Endothelial cell of umbilical vein (primary cell): Measurements from ENCODE around the gene C16orf82. TPM values are rescaled to one million over a fixed set of nuclear protein-coding genes. Genes with fewer than 3 reads are reported as not detected.

Source experiments
- BruUV-seq: library from RNA; stranded (reverse); fragments of 400-500 nt; replicated peaks from 2 replicates; lab custom pipeline; 2021; lab: Mats Ljungman, UMichigan
- CTCF ChIA-PET: fragments of 300-600, 350-600 bp; sonication (Branson Sonifier 250); formaldehyde crosslinking; loops from one replicate; lab custom pipeline; 2021; ENCODE audit warnings: antibody characterized with exemption, inconsistent platforms; lab: Charles Lee
- POLR2A ChIA-PET: fragments of 300-600, 350-600 bp; sonication (Branson Sonifier 250); formaldehyde crosslinking; loops from one replicate; lab custom pipeline; 2021; ENCODE audit warnings: antibody characterized with exemption, inconsistent platforms; lab: Charles Lee
- DNase-seq: peaks from one replicate; pipeline ENCODE4 v3.0.0-alpha.2; 2011; ENCODE audit warnings: low read depth, low spot score
- FAIRE-seq: peaks from 2 replicates; lab custom pipeline; 2011; peaks lifted over from hg19 to GRCh38; lab: Jason Lieb, UNC
- H2AFZ ChIP-seq: 2 replicates; pipeline ENCODE4 v1.6.0; 2012; ENCODE audit warnings: low read depth, low read length, control low read depth, inconsistent platforms
- H3K27ac ChIP-seq: 2 replicates; pipeline ENCODE4 v1.5.1; 2011; ENCODE audit warnings: low read depth, mild to moderate bottlenecking, control low read depth, low read length, moderate library complexity; ENCODE audit not compliant: insufficient read depth
- H3K27me3 ChIP-seq, 2 experiments: 2 replicates each; pipeline versions ENCODE4 v1.6.0 to v1.6.1; 2011; ENCODE audit warnings: low read length in 2 of 2, mixed read lengths in 1 of 2; ENCODE audit not compliant: control insufficient read depth in 2 of 2, insufficient read depth in 2 of 2
- H3K36me3 ChIP-seq, 2 experiments: 2 replicates in 1 of 2; 3 replicates in 1 of 2; pipeline ENCODE4 v1.5.1; 2011; ENCODE audit warnings: low read length in 2 of 2, mild to moderate bottlenecking in 1 of 2, moderate library complexity in 1 of 2; ENCODE audit not compliant: control insufficient read depth in 2 of 2, insufficient read depth in 2 of 2; ENCODE audit errors: extremely low read depth in 1 of 2
- H3K4me1 ChIP-seq: 3 replicates; pipeline ENCODE4 v1.5.1; 2011; ENCODE audit warnings: mild to moderate bottlenecking, low read length; ENCODE audit not compliant: control insufficient read depth, insufficient read depth; ENCODE audit errors: extremely low read depth
- H3K4me2 ChIP-seq: 2 replicates; pipeline ENCODE4 v1.6.1; 2011; ENCODE audit warnings: low read length, control low read depth, mixed read lengths; ENCODE audit not compliant: insufficient read depth
- H3K4me3 ChIP-seq, 3 experiments: fragments of 200-600 bp in 1 of 3; sonication (generic), shearing (Covaris generic) in 1 of 3; replicated peaks in 1 of 3; 2 replicates each; pipeline ENCODE4 v1.5.1; 2011 to 2016; ENCODE audit warnings: control low read depth in 3 of 3, low read length in 3 of 3, mild to moderate bottlenecking in 2 of 3, inconsistent platforms in 1 of 3, low read depth in 1 of 3, moderate library complexity in 1 of 3; ENCODE audit not compliant: insufficient read depth in 1 of 3
- H3K79me2 ChIP-seq: 2 replicates; pipeline ENCODE4 v1.6.0; 2012; ENCODE audit warnings: low read length, inconsistent platforms; ENCODE audit not compliant: control insufficient read depth, insufficient read depth
- H3K9ac ChIP-seq: replicated peaks from 2 replicates; pipeline ENCODE3; 2011; ENCODE audit warnings: low read length, control low read depth; ENCODE audit not compliant: insufficient read depth; ENCODE audit errors: extremely low read depth
- H3K9me1 ChIP-seq: replicated peaks from 3 replicates; pipeline ENCODE4 v1.6.0; 2011; ENCODE audit warnings: mild to moderate bottlenecking, low read length; ENCODE audit not compliant: control insufficient read depth, insufficient read depth; ENCODE audit errors: extremely low read depth
- H3K9me3 ChIP-seq: replicated peaks from 2 replicates; pipeline ENCODE4 v1.5.1; 2012; ENCODE audit warnings: low read length, inconsistent platforms; ENCODE audit not compliant: control insufficient read depth, insufficient read depth
- H4K20me1 ChIP-seq: replicated peaks from 2 replicates; pipeline ENCODE3; 2011; ENCODE audit warnings: mild to moderate bottlenecking, low read length; ENCODE audit not compliant: control insufficient read depth, insufficient read depth; ENCODE audit errors: extremely low read depth
- EZH2 ChIP-seq: IDR thresholded peaks from 2 replicates; pipeline ENCODE4 v1.6.1; 2012; ENCODE audit warnings: borderline replicate concordance, low read depth, mild to moderate bottlenecking, moderate library complexity, low read length, inconsistent platforms; ENCODE audit not compliant: severe bottlenecking
- FOS ChIP-seq: IDR thresholded peaks from 2 replicates; pipeline ENCODE4 v1.6.1; 2011; ENCODE audit warnings: mild to moderate bottlenecking, low read length, moderate library complexity, borderline replicate concordance; ENCODE audit not compliant: insufficient read depth
- GATA2 ChIP-seq: IDR thresholded peaks from 2 replicates; pipeline ENCODE4 v1.7.0; 2011; ENCODE audit warnings: low read depth, mild to moderate bottlenecking, moderate library complexity, mixed read lengths, low read length; ENCODE audit not compliant: insufficient read length, insufficient read depth
- JUN ChIP-seq: IDR thresholded peaks from 2 replicates; pipeline ENCODE4 v1.6.1; 2011; ENCODE audit warnings: borderline replicate concordance, low read depth; ENCODE audit not compliant: insufficient read length, insufficient read depth
- MYC ChIP-seq: IDR thresholded peaks from one replicate; pipeline ENCODE4 v1.6.1; 2011; ENCODE audit warnings: mild to moderate bottlenecking, low read depth, low read length
- POLR2A ChIP-seq: IDR thresholded peaks from 2 replicates; pipeline ENCODE4 v1.6.1; 2012; ENCODE audit warnings: low read depth, mild to moderate bottlenecking, control low read depth, low read length
- POLR2AphosphoS5 ChIP-seq: IDR thresholded peaks from 2 replicates; pipeline ENCODE4 v1.6.1; 2012; ENCODE audit warnings: low read depth, mild to moderate bottlenecking, control low read depth, low read length, moderate library complexity; ENCODE audit not compliant: insufficient read depth
- dilution Hi-C: fragments of 300-500 bp; cut with MboI; formaldehyde crosslinking; loops from one replicate; pipeline ENCODE4 v1.15.0; 2019; ENCODE audit warnings: low sequenced_read_pairs; ENCODE audit not compliant: extremely low pct_ligation_motif_present
- intact Hi-C: fragments of 100-400 bp; cut with micrococcal nuclease; formaldehyde crosslinking; loops from one replicate; pipeline ENCODE4 v1.10.0; 2022
- polyA plus RNA-seq, 4 experiments: library from polyadenylated mRNA; depleted of rRNA in 3 of 4; stranded (reverse) in 3 of 4; unstranded in 1 of 4; fragments of >200 nt; gene quantifications; 2 replicates each; pipeline versions ENCODE4 v1.2.1 to v1.2.3, GENCODE V29; 2011 to 2012; ENCODE audit warnings: missing spikeins in 1 of 4
- total RNA-seq: library from RNA; stranded (reverse); gene quantifications from 2 replicates; pipeline ENCODE4 v1.2.3, GENCODE V29; 2021
- TF ChIP-seq, protein P1 (sequence below): IDR thresholded peaks from 2 replicates; pipeline ENCODE4 v1.6.1; 2011; ENCODE audit not compliant: insufficient read depth, insufficient read length
- TF ChIP-seq, protein P2 (sequence below), 2 donors: IDR thresholded peaks; 1 replicate in 1 of 2; 2 replicates in 1 of 2; pipeline ENCODE4 v1.5.1; 2011; ENCODE audit warnings: low read length in 2 of 2, mild to moderate bottlenecking in 2 of 2, moderate library complexity in 2 of 2, control low read depth in 1 of 2, inconsistent platforms in 1 of 2, low read depth in 1 of 2; ENCODE audit not compliant: insufficient read depth in 1 of 2; ENCODE audit errors: extremely low read depth in 1 of 2

The C16orf82 gene
- total and polyA plus RNA-seq, 2 donors (not counting 3 experiments of a cell fraction or from before 2014, with no cell fraction given) = not detected

DNA sequence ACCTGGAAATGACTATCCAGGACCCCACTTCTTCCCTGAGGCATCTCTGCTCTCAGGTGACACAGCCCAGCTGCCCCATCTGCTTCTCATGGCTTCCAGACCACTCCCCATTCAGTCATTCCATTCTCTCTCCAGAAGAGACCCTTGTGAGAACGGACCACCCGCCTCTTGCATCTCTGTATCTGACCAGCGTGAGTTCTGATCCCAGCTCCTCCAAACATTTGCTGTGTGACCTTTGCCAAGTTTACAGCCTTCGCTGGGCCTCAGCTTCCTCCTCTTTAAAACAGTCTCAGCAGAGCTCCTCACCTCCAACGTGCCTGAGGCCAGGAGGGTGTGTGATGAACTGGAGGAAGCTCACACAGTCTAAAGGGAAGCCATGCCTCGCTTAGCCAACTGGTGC lies 39.6 kb downstream of the C16orf82 start:
- Histone ChIP-seq H3K27ac (no peak overlapping the region), H3K27me3 (no peaks in the 10 kb centered on the region), H4K20me1 (no peaks in the 10 kb centered on the region), H3K4me1 (no peaks in the 10 kb centered on the region), H3K9me1 (no peaks in the 10 kb centered on the region), H3K9ac (no peak overlapping the region), H3K79me2 (no peaks in the 10 kb centered on the region), H3K36me3 (no peaks in the 10 kb centered on the region), H3K4me3 (no peak overlapping the region), H2AFZ (no peak overlapping the region), H3K4me2 (no peak overlapping the region), H3K9me3 (no peaks in the 10 kb centered on the region)
- no TSS peak for BruUV-seq
- intact Hi-C loops (no loop called here), dilution Hi-C loops (no loop called here)
- FAIRE-seq (no peak), DNase-seq (no peak)
- CTCF ChIA-PET = no interaction called here
- POLR2A ChIA-PET = no interaction called here
- no peak for TF ChIP-seq POLR2AphosphoS5
- no peak for TF ChIP-seq JUN
- TF ChIP-seq, protein P1, sequence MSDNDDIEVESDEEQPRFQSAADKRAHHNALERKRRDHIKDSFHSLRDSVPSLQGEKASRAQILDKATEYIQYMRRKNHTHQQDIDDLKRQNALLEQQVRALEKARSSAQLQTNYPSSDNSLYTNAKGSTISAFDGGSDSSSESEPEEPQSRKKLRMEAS = no peak
- TF ChIP-seq FOS = no peak
- TF ChIP-seq, protein P2, sequence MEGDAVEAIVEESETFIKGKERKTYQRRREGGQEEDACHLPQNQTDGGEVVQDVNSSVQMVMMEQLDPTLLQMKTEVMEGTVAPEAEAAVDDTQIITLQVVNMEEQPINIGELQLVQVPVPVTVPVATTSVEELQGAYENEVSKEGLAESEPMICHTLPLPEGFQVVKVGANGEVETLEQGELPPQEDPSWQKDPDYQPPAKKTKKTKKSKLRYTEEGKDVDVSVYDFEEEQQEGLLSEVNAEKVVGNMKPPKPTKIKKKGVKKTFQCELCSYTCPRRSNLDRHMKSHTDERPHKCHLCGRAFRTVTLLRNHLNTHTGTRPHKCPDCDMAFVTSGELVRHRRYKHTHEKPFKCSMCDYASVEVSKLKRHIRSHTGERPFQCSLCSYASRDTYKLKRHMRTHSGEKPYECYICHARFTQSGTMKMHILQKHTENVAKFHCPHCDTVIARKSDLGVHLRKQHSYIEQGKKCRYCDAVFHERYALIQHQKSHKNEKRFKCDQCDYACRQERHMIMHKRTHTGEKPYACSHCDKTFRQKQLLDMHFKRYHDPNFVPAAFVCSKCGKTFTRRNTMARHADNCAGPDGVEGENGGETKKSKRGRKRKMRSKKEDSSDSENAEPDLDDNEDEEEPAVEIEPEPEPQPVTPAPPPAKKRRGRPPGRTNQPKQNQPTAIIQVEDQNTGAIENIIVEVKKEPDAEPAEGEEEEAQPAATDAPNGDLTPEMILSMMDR (IDR thresholded peaks at IDR 0.05; ENCODE audit: extremely low read depth in 1 of 2, insufficient read depth in 1 of 2, low read depth in 1 of 2, low read length in 2 of 2) = no peak
- TF ChIP-seq EZH2 = no peak
- no peak for TF ChIP-seq GATA2
- no peak for TF ChIP-seq MYC
- TF ChIP-seq POLR2A = no peak
